NOMO-1 (cell line): ENCODE results near the gene CTNNA3.
"Not testable (repeated sequence)": the region's sequence is repeated elsewhere in the genome, so short reads cannot be mapped to it uniquely, and the experiment has no call there.

Experiments
- DNase-seq, 2 experiments: peaks; one replicate each; lab custom pipeline; 2025; ENCODE audit not compliant: unreplicated experiment in 2 of 2; lab: John Stamatoyannopoulos, UW

The CTNNA3 gene

DNA sequence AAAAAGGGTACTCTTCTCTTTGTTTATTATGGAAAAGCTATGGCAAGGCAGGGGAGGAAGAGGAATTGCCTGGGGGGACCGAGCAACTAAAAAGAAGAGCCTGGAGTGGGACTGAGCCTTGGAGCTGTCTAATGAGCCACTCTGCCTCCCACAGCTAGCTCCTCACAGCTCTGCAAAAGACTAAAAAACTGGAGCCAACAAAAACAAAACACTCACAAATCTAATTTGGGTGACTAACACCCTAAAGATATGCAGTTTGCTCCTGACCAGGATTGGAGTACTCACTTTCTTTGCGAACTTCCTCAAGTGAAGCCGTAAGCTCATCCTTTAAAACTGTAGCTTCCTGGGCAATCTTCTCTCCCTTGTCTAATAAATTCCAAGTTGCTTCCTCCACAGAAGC is 89.4 kb downstream of the CTNNA3 start:
- DNase-seq, result no peak

DNA sequence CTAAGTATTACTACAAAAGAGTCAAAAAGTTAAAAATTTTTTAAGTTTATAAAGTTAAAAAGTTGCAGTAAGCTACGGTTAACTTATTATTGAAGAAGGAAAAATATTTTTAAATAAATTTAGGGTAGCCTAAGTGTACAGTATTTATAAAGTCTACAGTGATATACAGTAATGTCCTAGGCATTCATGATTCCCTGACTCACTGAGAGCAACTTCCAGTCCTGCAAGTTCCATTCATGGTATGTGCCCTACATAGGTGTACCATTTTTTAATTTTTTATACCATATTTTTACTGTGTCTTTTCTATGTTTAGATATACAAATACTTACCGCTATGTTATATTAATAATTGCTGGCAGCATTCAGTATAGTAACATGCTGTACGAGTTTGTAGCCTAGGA is 92.3 kb downstream of the CTNNA3 start:
- no peak for DNase-seq

DNA sequence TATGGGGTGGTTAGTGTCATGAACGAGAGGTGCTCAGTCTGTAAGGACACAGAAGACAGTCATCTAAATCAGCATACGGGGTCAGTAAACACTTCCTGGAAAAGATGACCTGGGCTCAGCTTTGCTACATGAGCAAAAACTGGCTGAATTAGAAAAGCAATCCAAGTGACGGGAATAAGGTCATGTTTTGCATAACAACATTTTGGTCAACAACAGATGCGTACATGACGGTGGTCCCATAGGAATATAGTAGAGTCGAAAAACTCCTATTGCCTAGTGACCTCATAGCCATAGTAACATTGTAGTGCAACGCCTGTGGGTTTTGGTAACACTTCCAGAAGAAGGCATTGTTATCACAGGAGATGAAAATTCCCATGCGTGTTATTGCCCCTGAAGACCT is 92.9 kb downstream of the CTNNA3 start:
- no peak for DNase-seq

- no peak for DNase-seq
Observed at GRCh38 chr10:67602268-67602950, 93.6 kb downstream of the CTNNA3 start.

DNA sequence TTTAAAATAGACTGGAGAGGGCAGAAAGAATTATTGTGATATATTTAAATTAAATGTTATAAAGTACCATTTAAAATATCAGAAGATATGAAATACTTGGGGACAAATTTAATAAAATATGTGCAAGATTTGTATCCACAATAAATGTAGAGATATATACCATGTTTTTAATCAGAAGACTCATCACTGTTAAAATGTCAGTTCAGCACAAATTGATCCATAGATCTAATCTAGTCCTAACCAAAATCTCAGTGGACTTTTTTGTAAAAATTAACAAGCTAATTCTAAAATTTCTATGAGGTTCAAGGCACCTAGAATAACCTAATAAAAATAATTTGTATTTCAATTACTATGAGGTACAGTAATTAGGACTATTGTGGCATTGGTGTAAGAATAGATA is 96.4 kb downstream of the CTNNA3 start:
- DNase-seq, result no peak

DNA sequence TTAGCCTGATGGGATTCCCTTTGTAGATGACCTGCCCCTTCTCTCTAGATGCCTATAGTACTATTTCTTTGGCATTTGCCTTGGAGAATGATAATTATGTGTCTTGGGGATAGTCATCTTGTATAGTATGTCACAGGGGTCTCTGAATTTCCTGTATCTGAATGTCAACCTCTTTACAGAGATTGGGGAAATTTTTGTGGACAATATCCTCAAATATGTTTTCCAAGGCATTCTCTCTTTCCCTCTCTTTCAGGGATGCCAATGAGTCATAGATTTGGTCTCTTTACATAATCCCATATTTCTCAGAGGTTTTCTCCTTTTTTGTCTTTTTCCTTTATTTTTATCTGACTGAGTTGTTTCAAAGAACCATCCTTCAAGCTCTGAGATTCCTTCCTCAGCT is 99.4 kb downstream of the CTNNA3 start:
- DNase-seq, result no peak

DNA sequence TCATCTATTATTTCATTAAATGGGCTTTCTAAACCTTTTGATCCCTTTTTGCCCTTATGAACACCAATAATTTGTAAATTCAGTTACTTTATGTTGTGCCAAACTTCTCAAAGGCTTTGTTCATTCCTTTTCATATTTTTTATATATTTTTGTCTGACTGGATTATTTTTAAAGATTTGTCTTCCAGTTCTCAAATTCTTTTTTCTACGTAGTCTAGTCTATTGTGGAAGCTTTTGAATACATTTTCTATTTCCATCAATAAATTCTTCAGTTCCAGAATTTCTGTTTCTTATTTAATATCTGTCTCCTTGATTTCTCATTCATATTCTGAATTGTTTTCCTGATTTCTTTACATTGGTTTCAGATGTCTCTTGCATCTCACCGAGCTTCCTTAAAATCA is 108.2 kb downstream of the CTNNA3 start:
- no peak for DNase-seq

DNA sequence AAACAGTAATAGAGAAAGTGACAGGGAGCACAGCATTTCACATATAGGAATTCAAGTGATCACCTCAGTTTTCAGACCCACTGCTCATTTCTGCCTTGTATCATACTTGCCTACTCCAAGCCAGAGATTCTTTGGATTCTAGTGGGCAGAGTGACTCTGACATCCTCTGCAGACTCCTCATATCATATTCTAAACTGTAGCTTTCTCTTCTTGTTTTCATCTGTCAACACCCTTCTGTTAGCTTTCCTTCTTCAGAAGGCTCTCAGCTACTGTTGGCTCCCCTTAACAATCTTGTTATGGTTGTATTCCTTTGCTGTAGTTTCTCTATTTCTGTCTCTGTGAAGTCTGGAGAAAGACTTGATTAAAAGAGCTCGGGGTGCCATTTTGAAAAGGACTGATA is 120.5 kb downstream of the CTNNA3 start:
- no peak for DNase-seq

- no peak for DNase-seq
Observed at GRCh38 chr10:67573484-67573883, 122.5 kb downstream of the CTNNA3 start.

DNA sequence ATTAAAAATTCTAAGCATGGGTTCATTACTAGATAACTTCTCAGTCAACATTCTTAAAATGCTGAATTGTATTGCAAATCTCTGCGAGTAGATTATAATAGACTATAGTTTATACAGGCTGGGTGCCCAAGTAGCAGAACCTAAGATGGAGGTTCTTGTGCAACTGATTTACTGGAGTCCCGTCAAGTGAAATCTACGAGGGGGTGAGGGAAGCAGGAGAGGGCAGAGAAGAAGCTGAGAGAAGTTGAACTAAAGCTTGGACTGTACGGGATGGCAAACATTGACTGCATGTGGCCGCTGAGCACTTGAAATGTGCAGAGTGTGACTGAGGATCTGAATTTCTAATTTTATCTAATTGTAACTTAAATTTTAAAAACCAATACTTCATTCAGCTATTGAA is 124.5 kb downstream of the CTNNA3 start:
- DNase-seq, result no peak

- not testable (repeated sequence) for DNase-seq
Observed at GRCh38 chr10:67558311-67558710, 137.7 kb downstream of the CTNNA3 start.

- no peak for DNase-seq
Observed at GRCh38 chr10:67553254-67553653, 142.7 kb downstream of the CTNNA3 start.

DNA sequence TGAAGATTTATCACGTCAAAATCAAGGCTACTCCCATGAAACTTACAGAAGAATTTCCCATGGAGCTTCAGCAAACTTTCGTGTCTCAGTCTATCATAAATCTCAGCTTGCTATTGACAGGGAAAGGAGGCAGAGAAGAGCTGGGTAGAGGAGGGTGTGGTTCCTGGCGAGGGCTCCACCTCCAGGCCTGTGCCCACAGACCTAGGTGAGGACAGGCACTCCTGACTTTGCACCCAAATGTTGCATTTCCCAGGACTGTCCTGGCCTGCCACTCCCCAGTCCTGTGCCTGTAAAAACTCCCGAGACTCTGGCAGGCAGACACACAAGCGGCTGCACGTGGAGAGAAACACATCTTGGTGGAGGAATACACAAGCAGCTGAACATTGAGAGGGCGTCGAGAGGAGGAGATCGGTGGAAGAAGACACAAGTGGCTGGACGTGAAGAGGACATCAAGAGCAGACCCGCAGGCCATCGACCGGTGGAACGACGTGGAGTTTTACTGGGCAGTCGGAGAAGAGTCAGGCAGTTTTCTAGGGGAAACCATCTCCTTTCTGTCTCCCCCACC is 145.1 kb downstream of the CTNNA3 start:
- DNase-seq, result no peak

- no peak for DNase-seq
Observed at GRCh38 chr10:67550046-67550445, 145.9 kb downstream of the CTNNA3 start.

GRCh38 chr10:67549390-67549789 is 146.6 kb downstream of the CTNNA3 start:
- no peak for DNase-seq

DNA sequence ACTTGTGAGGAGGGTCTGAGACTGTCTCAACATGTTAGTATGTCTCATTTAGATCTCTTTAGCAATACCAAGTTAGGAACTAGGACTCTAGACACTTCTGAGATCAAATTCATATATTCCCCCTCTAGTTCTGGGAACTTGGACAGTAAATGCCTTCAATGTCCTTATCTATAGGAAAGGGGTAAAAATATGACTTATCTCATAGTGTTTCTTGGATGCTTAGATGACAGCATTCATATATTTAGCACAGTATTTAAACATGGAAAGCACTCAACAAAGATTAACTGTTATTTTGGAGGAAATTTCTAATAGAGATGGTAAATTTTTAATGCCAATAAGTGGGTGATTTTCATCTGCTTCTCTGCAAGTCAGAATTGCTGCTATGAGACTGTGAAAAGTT is 154.6 kb downstream of the CTNNA3 start:
- DNase-seq, result no peak

DNA sequence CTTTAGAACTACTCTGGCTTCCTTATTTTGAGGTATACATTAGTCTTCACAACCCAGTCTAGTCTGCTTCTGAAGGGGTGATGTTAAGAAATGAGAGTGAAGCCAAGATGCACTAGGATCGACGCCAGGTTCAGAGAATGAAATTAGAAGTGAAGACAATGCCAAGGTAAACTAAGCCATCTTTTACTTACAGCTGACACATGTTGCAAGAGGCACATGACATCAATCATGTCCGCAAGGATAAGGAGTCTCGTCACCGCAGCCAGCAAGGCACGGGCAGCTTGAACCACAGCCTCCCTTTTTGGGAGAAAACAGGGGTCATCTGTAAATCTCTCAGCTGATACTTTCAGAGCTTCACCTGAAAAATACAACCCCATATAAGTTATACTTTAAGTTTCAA is 156.7 kb downstream of the CTNNA3 start:
- no peak for DNase-seq

- DNase-seq, result no peak
Observed at GRCh38 chr10:67537906-67538305, 158.1 kb downstream of the CTNNA3 start.

GRCh38 chr10:67533376-67533775 is 162.6 kb downstream of the CTNNA3 start:
- no peak for DNase-seq

DNA sequence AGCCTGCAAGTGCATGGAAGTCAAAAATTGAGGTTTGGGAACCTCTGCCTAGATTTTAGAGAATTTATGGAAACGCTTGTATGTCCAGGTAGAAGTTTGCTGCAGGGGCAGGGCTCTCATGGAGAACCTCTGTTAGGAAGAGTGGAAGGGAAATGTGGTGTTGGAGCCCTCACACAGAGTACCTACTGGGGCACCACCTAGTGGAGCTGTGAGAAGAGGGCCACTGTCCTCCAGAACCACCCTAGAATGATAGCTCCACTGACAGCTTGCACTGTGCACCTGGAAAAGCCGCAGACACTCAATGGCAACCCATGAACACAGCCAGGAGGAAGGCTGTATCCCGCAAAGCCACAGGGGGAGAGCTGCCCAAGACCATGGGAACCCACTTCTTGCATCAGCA is 165.0 kb downstream of the CTNNA3 start:
- DNase-seq, result not testable (repeated sequence)

DNA sequence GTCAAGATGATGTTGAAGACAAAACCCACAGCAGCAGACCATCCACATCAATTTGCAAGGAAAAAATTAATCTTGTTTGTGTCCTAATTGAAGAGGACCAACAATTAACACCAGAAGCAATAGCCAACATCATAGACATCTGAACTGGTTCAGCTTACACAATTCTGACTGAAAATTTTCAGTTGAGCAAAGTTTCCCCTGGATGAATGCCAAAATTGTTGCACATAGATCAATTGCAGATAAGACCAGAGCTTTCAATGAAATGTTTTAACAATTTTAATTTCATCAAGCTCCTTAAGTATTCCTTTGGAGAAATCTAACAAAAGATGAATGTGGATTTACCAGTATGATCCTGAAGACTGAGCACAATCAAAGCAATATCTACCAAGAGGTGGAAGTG is 168.6 kb downstream of the CTNNA3 start:
- DNase-seq, result no peak

DNA sequence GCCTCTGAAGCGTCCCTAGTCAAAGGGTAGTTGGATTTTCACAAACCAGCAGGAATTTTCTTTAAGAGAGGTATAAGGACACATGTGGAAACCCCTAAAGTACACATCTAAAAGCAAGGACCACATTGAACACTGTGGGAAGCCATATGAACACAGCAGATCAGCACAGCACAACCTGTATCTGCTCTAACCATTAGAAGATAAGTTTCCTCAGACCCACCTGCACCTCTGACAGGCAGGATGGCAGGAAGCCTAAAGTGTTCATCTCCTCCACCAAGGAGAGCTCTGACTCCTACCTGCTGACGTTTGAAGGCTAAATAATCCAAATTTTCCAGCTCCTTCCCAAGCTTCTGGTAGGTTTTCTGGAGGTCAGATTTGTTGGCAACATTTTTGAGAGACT is 174.4 kb downstream of the CTNNA3 start:
- no peak for DNase-seq
